A172 (cell line): Measurements from ENCODE around the gene CC2D1B. TPM values are rescaled to one million over a fixed set of nuclear protein-coding genes. Genes with fewer than 3 reads are reported as not detected.

Experiments used
- DNase-seq: peaks from one replicate; pipeline ENCODE4 v3.0.0-alpha.2; 2015; ENCODE audit warnings: low spot score
- total RNA-seq: library from RNA; depleted of rRNA; stranded (reverse); fragments of >200 nt; shearing (Covaris generic); gene quantifications from 2 replicates; pipeline ENCODE4 v1.2.3, GENCODE V29; 2014

Gene CC2D1B
- total RNA-seq, 1 experiment from 2014 or later: 48.9 TPM

- DNase-seq: no peak
Measured at GRCh38 chr1:52359676-52360594, 6.1 kb downstream of the CC2D1B start.

GRCh38 chr1:52358851-52359497 lies 7.0 kb downstream of the CC2D1B start:
- DNase-seq: no peak

- DNase-seq: no peak
Measured at GRCh38 chr1:52357397-52357796, 8.6 kb downstream of the CC2D1B start.

- DNase-seq: no peak
Measured at GRCh38 chr1:52356818-52357355, 9.1 kb downstream of the CC2D1B start.

GRCh38 chr1:52355847-52356505 lies 10.0 kb downstream of the CC2D1B start:
- no peak for DNase-seq

- DNase-seq: no peak
Measured at GRCh38 chr1:52355436-52355835, 10.6 kb downstream of the CC2D1B start.

- no peak for DNase-seq
Measured at GRCh38 chr1:52352690-52353089, 13.3 kb downstream of the CC2D1B start.

- DNase-seq: no peak
Measured at GRCh38 chr1:52348704-52349300, 17.2 kb downstream of the CC2D1B start.

GRCh38 chr1:52346653-52347052 lies 19.4 kb downstream of the CC2D1B start:
- DNase-seq: no peak

GRCh38 chr1:52345252-52345651 lies 20.8 kb downstream of the CC2D1B start:
- DNase-seq: no peak

GRCh38 chr1:52343979-52344378 lies 22.0 kb downstream of the CC2D1B start:
- no peak for DNase-seq

- DNase-seq: no peak
Measured at GRCh38 chr1:52341655-52342260, 24.2 kb downstream of the CC2D1B start.

- no peak for DNase-seq
Measured at GRCh38 chr1:52337439-52337838, 28.6 kb downstream of the CC2D1B start.

GRCh38 chr1:52334906-52335528 lies 31.0 kb downstream of the CC2D1B start:
- no peak for DNase-seq

GRCh38 chr1:52332411-52332810 lies 33.6 kb downstream of the CC2D1B start:
- no peak for DNase-seq

- DNase-seq: no peak
Measured at GRCh38 chr1:52328615-52329014, 37.4 kb downstream of the CC2D1B start.

GRCh38 chr1:52325786-52326185 lies 40.2 kb downstream of the CC2D1B start:
- DNase-seq: no peak

- DNase-seq: no peak
Measured at GRCh38 chr1:52323731-52324130, 42.3 kb downstream of the CC2D1B start.

- DNase-seq: no peak
Measured at GRCh38 chr1:52321061-52321460, 44.9 kb downstream of the CC2D1B start.

GRCh38 chr1:52306227-52307006 lies 59.6 kb downstream of the CC2D1B start:
- DNase-seq: no peak
